Keratinocyte (primary cell): ENCODE measurements around the gene NCK2.

ENCODE experiments used
- CTCF ChIP-seq, 3 experiments: IDR thresholded peaks in 1 of 3; conservative IDR thresholded peaks in 1 of 3; optimal IDR thresholded peaks in 1 of 3; 2 replicates in 2 of 3; 3 replicates in 1 of 3; pipeline versions ENCODE3 to v1.5.1; 2011; ENCODE audit warnings: low read length in 3 of 3, mild to moderate bottlenecking in 3 of 3, moderate library complexity in 2 of 3, control low read depth in 1 of 3, inconsistent platforms in 1 of 3; ENCODE audit not compliant: insufficient read depth in 2 of 3; ENCODE audit errors: extremely low read depth in 1 of 3
- EZH2 ChIP-seq: IDR thresholded peaks from one replicate; pipeline ENCODE4 v1.6.1; 2012; ENCODE audit warnings: inconsistent platforms, mild to moderate bottlenecking, low read length, moderate library complexity

DNA sequence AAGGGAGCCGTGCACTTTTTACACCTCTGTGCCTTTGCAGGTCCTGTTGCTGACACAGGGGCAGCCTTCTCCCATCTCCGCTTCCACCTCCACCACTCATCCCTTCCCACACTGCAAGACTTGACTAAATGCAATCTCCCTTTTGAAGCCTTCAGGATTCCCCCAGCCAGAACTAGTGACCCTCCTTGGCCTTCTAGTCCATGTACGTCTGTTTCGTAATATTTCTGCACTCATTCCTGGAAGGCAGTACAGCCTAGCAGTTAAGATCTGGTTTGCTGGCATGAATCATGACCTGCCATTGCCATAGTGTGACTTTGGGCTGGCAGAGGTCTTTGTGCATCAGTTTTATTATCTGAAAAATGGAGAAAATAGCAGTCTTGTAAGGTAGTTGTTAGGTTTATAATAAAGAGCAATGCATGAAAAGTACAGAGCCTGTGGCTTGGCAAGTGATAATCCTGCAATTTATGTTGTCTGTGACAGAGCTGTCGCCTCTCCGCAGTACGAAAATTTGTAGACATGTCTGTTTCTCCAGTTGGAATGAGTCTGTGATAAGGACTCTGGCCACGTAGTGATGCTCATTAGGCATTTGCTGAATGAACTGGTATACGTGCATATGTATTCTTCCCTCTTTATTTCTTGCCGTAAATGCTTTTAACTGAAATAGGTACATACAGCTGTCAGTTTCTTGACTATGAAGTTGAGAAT is 36.7 kb downstream of the NCK2 start:
- no peak for TF ChIP-seq EZH2
- TF ChIP-seq CTCF (optimal IDR thresholded peaks at IDR 0.05 in 1 of 3, IDR thresholded peaks at IDR 0.05 in 1 of 3, conservative IDR thresholded peaks at IDR 0.05 in 1 of 3; ENCODE audit: extremely low read depth in 1 of 3, insufficient read depth in 2 of 3, low read length in 3 of 3), result no peak
